Stimulated activated CD4-positive, alpha-beta T cell treated with anti-CD3 and anti-CD28 coated beads, Interleukin-15, amount 100 ng/mL, for 1 hour (primary cell): ENCODE data around the gene KRTAP10-5.
"Not testable (repeated sequence)": the region's sequence is repeated elsewhere in the genome, so short reads cannot be mapped to it uniquely, and the experiment has no call there.

Experiments
- DNase-seq, 2 donors: peaks; one replicate each; pipeline ENCODE4 v3.0.0-alpha.2; 2020; ENCODE audit warnings: low read depth in 1 of 2, low spot score in 1 of 2

KRTAP10-5 gene

DNA sequence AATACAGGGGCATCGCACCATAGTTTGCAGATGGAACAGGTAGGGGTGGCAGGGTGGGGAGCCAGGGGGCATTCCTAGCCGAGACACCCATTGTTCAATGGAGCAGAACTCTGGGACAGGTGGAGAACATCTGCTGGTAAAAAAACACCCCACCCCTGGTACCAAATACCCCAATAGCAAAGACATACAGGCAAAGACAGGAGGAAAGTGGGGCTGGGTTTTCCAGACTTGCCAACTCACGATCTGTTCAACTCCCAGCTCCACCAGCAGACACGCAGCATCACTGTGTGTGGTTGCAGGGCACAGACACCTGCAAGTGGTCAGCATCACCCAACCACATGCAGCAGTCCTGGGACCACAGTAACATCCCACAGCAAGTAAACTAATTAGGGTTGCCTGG lies 31.1 kb upstream of the KRTAP10-5 start:
- no peak for DNase-seq

- DNase-seq, result not testable (repeated sequence)
These were observed 29.9 kb upstream of the KRTAP10-5 start for GRCh38 chr21:44610157-44610843.

GRCh38 chr21:44609193-44609592 lies 28.8 kb upstream of the KRTAP10-5 start:
- no peak for DNase-seq

DNA sequence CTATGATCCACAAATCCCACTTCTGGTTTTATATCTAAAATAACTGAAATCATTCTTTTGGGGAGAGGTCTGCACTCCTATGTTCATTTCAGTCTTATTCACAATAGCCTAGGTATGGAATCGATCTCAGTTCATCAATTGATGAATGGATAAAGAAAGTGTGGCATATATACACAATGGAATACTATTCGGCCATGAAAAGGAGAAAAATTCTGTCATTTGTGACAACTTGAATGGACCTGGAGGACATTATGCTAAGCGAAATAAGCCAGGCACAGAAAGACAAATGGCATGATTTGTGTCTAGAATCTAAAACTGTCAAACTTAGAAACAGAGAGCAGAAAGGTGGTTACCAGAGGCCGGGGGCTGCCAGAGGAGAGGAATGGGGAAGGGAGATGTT lies 26.1 kb upstream of the KRTAP10-5 start:
- no peak for DNase-seq

- DNase-seq, result no peak
These were observed 23.5 kb upstream of the KRTAP10-5 start for GRCh38 chr21:44603911-44604310.

- DNase-seq, result no peak
These were observed 22.9 kb upstream of the KRTAP10-5 start for GRCh38 chr21:44603109-44603875.

- DNase-seq, result no peak
These were observed 22.1 kb upstream of the KRTAP10-5 start for GRCh38 chr21:44602463-44602850.

GRCh38 chr21:44601596-44602462 lies 21.4 kb upstream of the KRTAP10-5 start:
- DNase-seq, result no peak

DNA sequence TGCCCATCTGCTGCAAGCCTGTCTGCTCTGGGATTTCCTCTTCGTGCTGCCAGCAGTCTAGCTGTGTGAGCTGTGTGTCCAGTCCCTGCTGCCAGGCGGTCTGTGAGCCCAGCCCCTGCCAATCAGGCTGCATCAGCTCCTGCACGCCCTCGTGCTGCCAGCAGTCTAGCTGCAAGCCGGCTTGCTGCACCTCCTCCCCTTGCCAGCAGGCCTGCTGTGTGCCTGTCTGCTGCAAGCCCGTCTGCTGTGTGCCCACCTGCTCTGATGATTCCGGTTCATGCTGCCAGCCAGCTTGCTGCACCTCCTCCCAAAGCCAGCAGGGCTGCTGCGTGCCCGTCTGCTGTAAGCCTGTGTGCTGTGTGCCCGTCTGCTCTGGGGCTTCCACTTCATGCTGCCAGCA lies 20.7 kb upstream of the KRTAP10-5 start:
- DNase-seq, result not testable (repeated sequence)

GRCh38 chr21:44600118-44600978 lies 19.9 kb upstream of the KRTAP10-5 start, which contains the start of gene KRTAP10-7:
Gene KRTAP10-7, plus strand, starts transcription at chr21:44600597. Its CDS starts 25 bp downstream, at chr21:44600622.
- DNase-seq, result not testable (repeated sequence)

- DNase-seq, result no peak
These were observed 19.0 kb upstream of the KRTAP10-5 start for GRCh38 chr21:44599264-44600029.

DNA sequence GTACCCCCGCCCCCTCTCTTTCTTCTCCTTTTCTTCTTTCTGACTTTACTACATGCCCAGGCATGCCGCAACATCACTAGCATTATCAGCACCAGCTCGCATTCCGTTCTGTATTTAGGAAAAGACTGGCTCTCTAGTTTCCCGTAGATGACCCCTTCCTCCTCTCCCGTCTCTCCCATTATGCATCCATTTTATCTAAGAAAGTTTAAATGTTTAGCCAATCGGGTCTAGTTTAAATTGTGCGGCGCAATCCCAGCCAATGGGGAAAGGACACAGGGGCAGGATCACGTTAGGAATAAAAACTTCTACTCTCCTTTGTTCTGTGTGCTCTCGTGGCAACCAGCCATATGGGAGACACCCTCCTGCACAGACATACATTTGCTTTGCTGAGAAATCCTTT lies 17.7 kb upstream of the KRTAP10-5 start:
- DNase-seq, result no peak

GRCh38 chr21:44596068-44596725 lies 15.8 kb upstream of the KRTAP10-5 start:
- no peak for DNase-seq

DNA sequence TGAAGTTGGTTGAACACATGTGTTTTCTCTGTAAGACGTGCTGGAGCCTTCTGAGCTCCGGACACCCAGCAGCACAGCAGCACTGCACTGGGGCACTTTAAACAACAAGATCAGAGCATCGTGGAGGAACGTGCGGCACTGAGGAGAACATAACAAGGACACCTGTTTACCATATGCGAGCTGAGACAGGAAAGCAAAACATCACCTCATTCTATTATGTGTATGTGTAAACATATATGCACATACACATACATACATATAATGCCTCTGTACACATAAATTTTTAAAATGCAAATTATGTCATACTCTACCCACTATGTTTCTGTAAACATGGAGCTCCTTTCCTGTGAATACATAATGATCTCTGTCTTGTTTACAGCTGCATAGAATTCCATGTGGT lies 15.1 kb upstream of the KRTAP10-5 start:
- no peak for DNase-seq

GRCh38 chr21:44594406-44594916 lies 14.1 kb upstream of the KRTAP10-5 start:
- DNase-seq, result no peak

GRCh38 chr21:44593598-44594405 lies 13.4 kb upstream of the KRTAP10-5 start:
- DNase-seq, result no peak

DNA sequence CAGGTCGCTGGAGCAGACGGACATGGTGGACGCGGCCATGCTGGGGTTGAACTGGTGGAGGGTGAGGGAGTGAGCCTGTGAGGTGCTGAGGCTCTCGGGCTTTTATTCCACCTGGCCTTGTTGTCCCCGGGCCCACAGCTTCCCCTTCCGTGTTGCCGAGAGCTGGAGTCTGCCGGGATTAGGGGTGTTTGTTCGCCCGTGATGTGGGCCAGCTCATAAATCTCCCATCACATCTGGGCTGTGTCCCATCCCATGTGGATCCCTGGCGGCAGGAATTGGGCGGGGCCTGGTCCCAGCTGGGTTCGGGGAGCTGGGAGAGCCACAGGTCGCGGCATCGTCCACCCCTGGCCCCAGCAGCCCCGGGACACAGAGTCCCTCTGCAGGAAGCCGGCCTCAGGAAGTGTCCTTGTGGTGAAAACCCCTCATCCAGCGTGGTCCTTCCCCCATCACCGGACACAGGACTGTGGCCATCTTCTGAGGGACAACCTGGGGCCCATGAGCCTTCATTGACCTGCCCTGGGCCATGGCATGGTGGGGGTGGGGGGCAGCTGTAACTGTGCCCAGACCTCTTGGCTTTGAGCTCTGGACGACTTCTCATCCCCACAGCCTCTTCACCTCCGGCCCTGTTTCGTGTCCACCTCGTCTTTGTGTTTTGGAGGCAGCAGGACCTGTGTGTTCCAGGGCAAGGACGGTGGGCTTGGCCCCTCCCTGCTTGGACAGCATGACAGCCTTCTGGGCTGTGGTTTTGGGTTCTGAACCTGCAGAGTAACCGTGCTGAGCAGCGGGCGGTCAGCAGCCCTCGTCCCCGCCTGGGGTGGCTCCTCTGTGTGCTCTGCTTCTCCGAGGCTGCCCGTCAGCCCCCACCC lies 12.3 kb upstream of the KRTAP10-5 start, which contains the start of gene KRTAP10-6:
Gene KRTAP10-6, minus strand, starts transcription at position 60 of the 866 bp plus-strand sequence. Its CDS starts 21 bp downstream, at position 39.
- no peak for DNase-seq
